OCI-LY3 (cell line): ENCODE results near the gene SH2B3.

Experiments used
- EZH2phosphoT487 ChIP-seq: fragments of 200-600 bp; shearing (Covaris generic); IDR thresholded peaks from 2 replicates; pipeline ENCODE4 v1.6.1; 2018; ENCODE audit warnings: antibody characterized with exemption, mixed run types, low read depth
- TF ChIP-seq, protein P1 (sequence below): fragments of 200-600, 300-600 bp; sonication (generic); IDR thresholded peaks from 2 replicates; pipeline ENCODE4 v1.5.1; 2014; ENCODE audit warnings: antibody characterized with exemption, low read length, low read depth

DNA sequence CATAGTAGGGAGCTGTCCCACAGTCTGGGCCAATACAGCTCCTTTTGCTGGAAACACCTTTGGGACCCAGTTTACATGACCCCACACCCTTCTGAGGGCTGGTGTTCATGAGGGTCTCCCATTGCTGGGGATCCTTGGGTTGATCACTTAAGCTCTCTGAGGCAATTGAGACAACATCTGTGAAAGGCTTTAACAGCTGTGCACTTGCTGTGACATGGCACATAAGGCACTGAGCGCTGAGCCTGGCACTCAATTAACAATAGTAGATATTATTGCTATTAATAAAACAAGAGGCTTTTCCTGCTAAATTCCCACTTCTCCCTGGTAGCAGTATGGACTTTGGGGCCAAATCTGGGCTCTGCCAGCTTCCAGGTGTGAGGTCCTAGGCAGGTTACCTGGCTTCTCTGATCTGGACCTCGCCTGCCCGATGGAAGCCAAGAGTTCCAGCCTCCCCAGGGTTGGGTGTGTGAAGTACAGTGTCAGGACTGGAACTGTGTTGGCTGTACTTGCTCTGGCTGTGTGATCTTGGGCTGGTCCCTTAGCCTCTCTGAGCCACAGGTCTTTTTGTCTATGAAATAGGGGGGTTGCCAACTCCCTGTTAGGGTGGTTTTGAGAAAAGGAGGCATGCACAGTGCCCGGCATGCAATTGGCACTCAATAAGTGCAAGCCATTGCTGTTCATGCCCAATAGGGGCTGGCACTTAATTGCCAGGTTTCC is 3.1 kb downstream of the SH2B3 start:
- no peak for TF ChIP-seq EZH2phosphoT487
- TF ChIP-seq, protein P1, sequence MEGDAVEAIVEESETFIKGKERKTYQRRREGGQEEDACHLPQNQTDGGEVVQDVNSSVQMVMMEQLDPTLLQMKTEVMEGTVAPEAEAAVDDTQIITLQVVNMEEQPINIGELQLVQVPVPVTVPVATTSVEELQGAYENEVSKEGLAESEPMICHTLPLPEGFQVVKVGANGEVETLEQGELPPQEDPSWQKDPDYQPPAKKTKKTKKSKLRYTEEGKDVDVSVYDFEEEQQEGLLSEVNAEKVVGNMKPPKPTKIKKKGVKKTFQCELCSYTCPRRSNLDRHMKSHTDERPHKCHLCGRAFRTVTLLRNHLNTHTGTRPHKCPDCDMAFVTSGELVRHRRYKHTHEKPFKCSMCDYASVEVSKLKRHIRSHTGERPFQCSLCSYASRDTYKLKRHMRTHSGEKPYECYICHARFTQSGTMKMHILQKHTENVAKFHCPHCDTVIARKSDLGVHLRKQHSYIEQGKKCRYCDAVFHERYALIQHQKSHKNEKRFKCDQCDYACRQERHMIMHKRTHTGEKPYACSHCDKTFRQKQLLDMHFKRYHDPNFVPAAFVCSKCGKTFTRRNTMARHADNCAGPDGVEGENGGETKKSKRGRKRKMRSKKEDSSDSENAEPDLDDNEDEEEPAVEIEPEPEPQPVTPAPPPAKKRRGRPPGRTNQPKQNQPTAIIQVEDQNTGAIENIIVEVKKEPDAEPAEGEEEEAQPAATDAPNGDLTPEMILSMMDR, result no peak
